GM19395 (cell line): ENCODE measurements around the gene AFF2.
A peak's percentile ranks its signal among the peaks of the same experiment; 100 is the strongest.

ENCODE experiments used
- ATAC-seq: cut with Tn5 transposase; IDR thresholded peaks from one replicate; pipeline ENCODE4 v1.9.1; 2021; ENCODE audit warnings: mild to moderate bottlenecking, moderate library complexity; ENCODE audit not compliant: unreplicated experiment

The AFF2 gene

GRCh38 chrX:148500423-148501385, at the start of gene AFF2:
AFF2 (plus strand) TSS chrX:148500617; CDS start chrX:148501098, 481 bp downstream.
- ATAC-seq: peak; percentile 52

GRCh38 chrX:148457279-148457678, 43.1 kb upstream of the AFF2 start:
- no peak for ATAC-seq

GRCh38 chrX:148459343-148459742, 41.1 kb upstream of the AFF2 start:
- peak; percentile 96 for ATAC-seq

- peak; percentile 96 for ATAC-seq
Observed at GRCh38 chrX:148466292-148466691, 34.1 kb upstream of the AFF2 start.

- ATAC-seq: no peak
Observed at GRCh38 chrX:148470324-148470723, 30.1 kb upstream of the AFF2 start.

GRCh38 chrX:148474030-148474429, 26.4 kb upstream of the AFF2 start:
- ATAC-seq: no peak

- ATAC-seq: no peak
Observed at GRCh38 chrX:148492057-148492456, 8.4 kb upstream of the AFF2 start.

GRCh38 chrX:148495176-148495575, 5.2 kb upstream of the AFF2 start:
- ATAC-seq: no peak

GRCh38 chrX:148498067-148498466, 2.4 kb upstream of the AFF2 start:
- no peak for ATAC-seq

GRCh38 chrX:148499638-148500422, 587 bp upstream of the AFF2 start:
- ATAC-seq: no peak

GRCh38 chrX:148501386-148502066, 1.1 kb downstream of the AFF2 start:
- peak; percentile 37 for ATAC-seq

- ATAC-seq: no peak
Observed at GRCh38 chrX:148504506-148504905, 4.1 kb downstream of the AFF2 start.

- ATAC-seq: no peak
Observed at GRCh38 chrX:148507418-148507817, 7.0 kb downstream of the AFF2 start.

GRCh38 chrX:148512453-148512852, 12.0 kb downstream of the AFF2 start:
- no peak for ATAC-seq

GRCh38 chrX:148513661-148514060, 13.2 kb downstream of the AFF2 start:
- ATAC-seq: no peak

GRCh38 chrX:148517176-148517575, 16.8 kb downstream of the AFF2 start:
- ATAC-seq: no peak

- no peak for ATAC-seq
Observed at GRCh38 chrX:148522006-148522405, 21.6 kb downstream of the AFF2 start.

- no peak for ATAC-seq
Observed at GRCh38 chrX:148523303-148524080, 23.1 kb downstream of the AFF2 start.

- peak; percentile 59 for ATAC-seq
Observed at GRCh38 chrX:148530464-148531077, 30.2 kb downstream of the AFF2 start.

- ATAC-seq: no peak
Observed at GRCh38 chrX:148534291-148534690, 33.9 kb downstream of the AFF2 start.
